ENCODE data around the gene PSMC3IP. TPM values are rescaled to one million over a fixed set of nuclear protein-coding genes. Genes with fewer than 3 reads are reported as not detected.

The PSMC3IP gene, protein sequence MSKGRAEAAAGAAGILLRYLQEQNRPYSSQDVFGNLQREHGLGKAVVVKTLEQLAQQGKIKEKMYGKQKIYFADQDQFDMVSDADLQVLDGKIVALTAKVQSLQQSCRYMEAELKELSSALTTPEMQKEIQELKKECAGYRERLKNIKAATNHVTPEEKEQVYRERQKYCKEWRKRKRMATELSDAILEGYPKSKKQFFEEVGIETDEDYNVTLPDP
- polyA plus RNA-seq (2.4 to 7.8 TPM (median 7.7 TPM) in 3 replicates), polyA minus RNA-seq (0.33 to 3.3 TPM (median 1.7 TPM) in 3 replicates)
- 4.7 TPM for polyA plus RNA-seq (2011; ENCODE audit: low read depth)
- 1.8 and 2.1 TPM in 2 replicates for polyA plus RNA-seq (2011; cell fraction: cytosol; rRNA removed)
- 6.1 and 7.5 TPM in 2 replicates for polyA plus RNA-seq (2011; cell fraction: nucleus; rRNA removed)
- polyA plus RNA-seq (2012; ENCODE audit: low replicate concordance): 2.0 and 6.5 TPM in 2 replicates
- not detected for polyA minus RNA-seq (2011; cell fraction: cytosol; rRNA and poly(A)+ RNA removed)
- 0.95 and 2.3 TPM in 2 replicates for polyA minus RNA-seq (2011; cell fraction: nucleus; rRNA and poly(A)+ RNA removed)

DNA sequence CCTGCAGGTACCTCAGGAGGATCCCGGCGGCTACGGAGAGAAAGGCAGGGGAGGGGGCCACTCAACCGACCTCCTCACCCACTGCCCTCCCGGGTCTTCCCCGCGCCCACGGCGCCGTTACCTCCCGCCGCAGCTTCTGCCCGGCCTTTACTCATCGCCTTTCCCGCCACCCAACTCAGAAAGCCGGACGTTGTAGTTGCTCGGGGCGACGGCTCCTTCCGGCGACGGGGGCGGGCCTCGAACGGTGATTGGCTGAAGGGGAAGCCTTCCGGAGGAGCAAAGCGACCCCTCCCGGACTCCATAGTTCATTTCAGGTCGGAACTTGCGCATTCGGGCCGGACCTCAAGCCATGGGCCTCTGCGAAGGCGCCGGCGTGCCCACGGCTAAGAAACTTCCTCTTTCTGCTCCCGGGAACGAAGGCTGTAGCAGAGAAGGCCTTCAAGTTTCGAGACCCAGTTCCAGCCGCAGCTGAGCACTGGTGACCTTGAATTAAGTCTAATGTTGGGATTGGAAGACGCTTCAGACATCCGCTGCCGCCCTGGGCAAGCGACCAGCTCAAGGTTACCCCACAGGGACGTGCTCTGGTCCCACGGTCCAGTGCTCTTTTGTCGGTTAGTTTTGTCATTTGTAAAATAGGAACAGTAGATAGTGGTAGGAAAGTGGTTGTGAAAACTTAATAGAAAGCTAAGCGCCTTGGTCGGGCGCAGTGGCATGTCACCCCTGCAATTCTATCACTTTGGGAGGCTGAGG is at the start of gene PSMC3IP:
Gene PSMC3IP (minus strand): TSS at position 198 of the 750 bp plus-strand sequence. CDS start 43 bp downstream, at position 155.
- Histone ChIP-seq H2AFZ (ENCODE audit: control insufficient read depth, low read length) (peak within 1 kb of the TSS; percentile 88), H3K9me1 (ENCODE audit: control insufficient read depth, extremely low read depth, insufficient read depth, low read length) (no peaks in the 10 kb centered on the region), H3K4me1 (ENCODE audit: control insufficient read depth, extremely low read depth, insufficient read depth, low read length) (peaks cover 18% of the 10 kb centered on the region), H4K20me1 (ENCODE audit: control insufficient read depth, extremely low read depth, insufficient read depth, low read length) (no peaks in the 10 kb centered on the region), H3K4me2 (ENCODE audit: control insufficient read depth, extremely low read depth, insufficient read depth, low read depth, low read length) (peak within 1 kb of the TSS; percentile 88), H3K27me3 (ENCODE audit: control insufficient read depth, extremely low read depth, insufficient read depth, low read length) (no peaks in the 10 kb centered on the region), H3K4me3 (ENCODE audit: control insufficient read depth in 2 of 3, extremely low read depth in 1 of 3, insufficient read depth in 2 of 3, low read depth in 1 of 3, low read length in 3 of 3) (peak within 1 kb of the TSS; percentile 76 to 98 (median 92)), H3K36me3 (ENCODE audit: control insufficient read depth in 2 of 2, extremely low read depth in 1 of 2, insufficient read depth in 2 of 2, low read length in 2 of 2) (peaks cover 31 to 41% of the 10 kb centered on the region in 2 experiments), H3K79me2 (ENCODE audit: control insufficient read depth, insufficient read depth, low read length) (peaks cover 30% of the 10 kb centered on the region), H3K9ac (ENCODE audit: control insufficient read depth, extremely low read depth, insufficient read depth, low read length) (peak within 1 kb of the TSS; percentile 92), H3K27ac (ENCODE audit: control insufficient read depth, insufficient read depth, low read length) (peak within 1 kb of the TSS; percentile 79), H3K9me3 (ENCODE audit: control insufficient read depth, low read depth, low read length) (no peaks in the 10 kb centered on the region)
- FAIRE-seq (peak; percentile 9), DNase-seq (ENCODE audit: low read depth, low spot score) (peak; percentile 74)
- TF ChIP-seq EZH2 (IDR thresholded peaks at IDR 0.05; ENCODE audit: low read length): no peak
- TF ChIP-seq, protein P1, sequence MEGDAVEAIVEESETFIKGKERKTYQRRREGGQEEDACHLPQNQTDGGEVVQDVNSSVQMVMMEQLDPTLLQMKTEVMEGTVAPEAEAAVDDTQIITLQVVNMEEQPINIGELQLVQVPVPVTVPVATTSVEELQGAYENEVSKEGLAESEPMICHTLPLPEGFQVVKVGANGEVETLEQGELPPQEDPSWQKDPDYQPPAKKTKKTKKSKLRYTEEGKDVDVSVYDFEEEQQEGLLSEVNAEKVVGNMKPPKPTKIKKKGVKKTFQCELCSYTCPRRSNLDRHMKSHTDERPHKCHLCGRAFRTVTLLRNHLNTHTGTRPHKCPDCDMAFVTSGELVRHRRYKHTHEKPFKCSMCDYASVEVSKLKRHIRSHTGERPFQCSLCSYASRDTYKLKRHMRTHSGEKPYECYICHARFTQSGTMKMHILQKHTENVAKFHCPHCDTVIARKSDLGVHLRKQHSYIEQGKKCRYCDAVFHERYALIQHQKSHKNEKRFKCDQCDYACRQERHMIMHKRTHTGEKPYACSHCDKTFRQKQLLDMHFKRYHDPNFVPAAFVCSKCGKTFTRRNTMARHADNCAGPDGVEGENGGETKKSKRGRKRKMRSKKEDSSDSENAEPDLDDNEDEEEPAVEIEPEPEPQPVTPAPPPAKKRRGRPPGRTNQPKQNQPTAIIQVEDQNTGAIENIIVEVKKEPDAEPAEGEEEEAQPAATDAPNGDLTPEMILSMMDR (optimal IDR thresholded peaks at IDR 0.05 in 1 of 3, IDR thresholded peaks at IDR 0.05 in 1 of 3, conservative IDR thresholded peaks at IDR 0.05 in 1 of 3; ENCODE audit: extremely low read depth in 1 of 3, insufficient read depth in 2 of 3, low read length in 3 of 3): peak; percentile 39 to 50 (median 47)
- dilution Hi-C loops (cut with MboI; ENCODE audit: extremely low pct_ligation_motif_present, low sequenced_read_pairs): no loop called here

DNA sequence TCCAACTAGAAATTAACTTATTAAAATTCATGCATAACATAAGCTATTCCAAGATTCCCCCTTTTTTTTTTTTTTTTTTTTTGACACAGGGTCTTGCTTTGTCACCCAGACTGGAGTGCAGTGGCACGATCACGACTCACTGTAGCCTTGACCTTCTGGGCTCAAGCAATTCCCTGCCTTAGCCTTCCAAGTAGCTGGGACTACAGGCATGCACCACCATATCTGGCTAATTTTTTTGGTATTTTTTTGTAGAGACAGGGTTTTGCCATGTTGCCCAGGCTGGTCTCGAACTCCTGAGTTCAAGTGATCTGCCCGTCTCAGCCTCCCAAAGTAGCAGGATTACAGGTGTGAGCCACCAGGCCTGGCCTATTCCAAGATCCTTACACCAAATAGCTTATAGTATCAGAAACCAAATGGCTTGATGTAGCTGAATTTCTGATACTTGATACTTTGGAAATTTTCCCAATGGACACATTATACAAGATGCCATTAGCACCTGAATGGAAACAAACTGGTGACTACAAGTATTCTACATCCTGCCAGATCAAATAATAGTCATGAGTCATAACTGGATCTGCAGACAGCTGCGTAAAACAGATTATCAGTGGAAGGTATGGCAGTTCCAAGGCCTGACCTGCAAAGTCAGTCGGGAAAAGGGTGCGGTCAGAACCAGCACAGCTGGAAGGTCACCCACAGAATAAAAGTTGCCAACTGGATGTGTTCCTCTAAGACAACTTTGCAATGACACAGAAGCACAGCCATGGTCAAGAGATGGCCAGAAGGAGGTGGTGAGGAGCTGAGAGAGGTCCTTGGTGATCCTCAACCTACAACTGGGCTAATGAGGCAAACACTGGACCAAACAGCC is 46.4 kb upstream of the PSMC3IP start:
- Histone ChIP-seq H3K4me3 (ENCODE audit: control insufficient read depth in 2 of 3, extremely low read depth in 1 of 3, insufficient read depth in 2 of 3, low read depth in 1 of 3, low read length in 3 of 3) (peak overlapping the region in 1 of 3 experiments; percentile 13), H3K27ac (ENCODE audit: control insufficient read depth, insufficient read depth, low read length) (peak overlapping the region; percentile 49), H4K20me1 (ENCODE audit: control insufficient read depth, extremely low read depth, insufficient read depth, low read length) (no peaks in the 10 kb centered on the region), H3K79me2 (ENCODE audit: control insufficient read depth, insufficient read depth, low read length) (no peaks in the 10 kb centered on the region), H3K4me2 (ENCODE audit: control insufficient read depth, extremely low read depth, insufficient read depth, low read depth, low read length) (peak overlapping the region; percentile 60), H3K27me3 (ENCODE audit: control insufficient read depth, extremely low read depth, insufficient read depth, low read length) (no peaks in the 10 kb centered on the region), H3K36me3 (ENCODE audit: control insufficient read depth in 2 of 2, extremely low read depth in 1 of 2, insufficient read depth in 2 of 2, low read length in 2 of 2) (no peaks in the 10 kb centered on the region), H3K9ac (ENCODE audit: control insufficient read depth, extremely low read depth, insufficient read depth, low read length) (no peak overlapping the region), H3K9me1 (ENCODE audit: control insufficient read depth, extremely low read depth, insufficient read depth, low read length) (peaks cover 3% of the 10 kb centered on the region), H3K9me3 (ENCODE audit: control insufficient read depth, low read depth, low read length) (no peaks in the 10 kb centered on the region), H3K4me1 (ENCODE audit: control insufficient read depth, extremely low read depth, insufficient read depth, low read length) (peaks cover 12% of the 10 kb centered on the region), H2AFZ (ENCODE audit: control insufficient read depth, low read length) (peak overlapping the region; percentile 69)
- peak; percentile 71 for DNase-seq (ENCODE audit: low read depth, low spot score)
- TF ChIP-seq, protein P1 (optimal IDR thresholded peaks at IDR 0.05 in 1 of 3, IDR thresholded peaks at IDR 0.05 in 1 of 3, conservative IDR thresholded peaks at IDR 0.05 in 1 of 3; ENCODE audit: extremely low read depth in 1 of 3, insufficient read depth in 2 of 3, low read length in 3 of 3): peak in 2 of 3 experiments; percentile 23 to 37
- no peak for TF ChIP-seq EZH2 (IDR thresholded peaks at IDR 0.05; ENCODE audit: low read length)
- dilution Hi-C loops (cut with MboI; ENCODE audit: extremely low pct_ligation_motif_present, low sequenced_read_pairs): no loop called here
- peak; percentile 84 for FAIRE-seq
